Right atrium auricular region (tissue), 2 donors: ENCODE measurements around the gene AMPH. TPM values are rescaled to one million over a fixed set of nuclear protein-coding genes. Genes with fewer than 3 reads are reported as not detected.

Source experiments
- DNase-seq: peaks from one replicate; pipeline ENCODE4 v3.0.0-alpha.2; 2019; ENCODE audit warnings: low spot score
- H3K27ac ChIP-seq, 2 donors: fragments of 200-600 bp; sonication (generic); 1 replicate in 1 of 2; 2 replicates in 1 of 2; pipeline ENCODE4 v1.5.1; 2016 to 2019
- H3K27me3 ChIP-seq, 2 donors: fragments of 200-600 bp; sonication (generic); one replicate each; pipeline versions ENCODE4 v1.5.1 to v1.6.0; 2017 to 2019
- H3K36me3 ChIP-seq: fragments of 200-600 bp; sonication (generic); one replicate; pipeline ENCODE4 v1.5.1; 2016
- H3K4me1 ChIP-seq, 2 donors: fragments of 200-600 bp; sonication (generic); one replicate each; pipeline versions ENCODE4 v1.5.1 to v1.6.0; 2017 to 2019
- H3K4me3 ChIP-seq, 2 donors: fragments of 200-600 bp; sonication (generic); 1 replicate in 1 of 2; 2 replicates in 1 of 2; pipeline ENCODE4 v1.5.1; 2017 to 2019; ENCODE audit warnings: mild to moderate bottlenecking in 1 of 2, moderate library complexity in 1 of 2
- H3K9me3 ChIP-seq, 2 donors: fragments of 200-600 bp; sonication (generic); one replicate each; pipeline ENCODE4 v1.5.1; 2019
- total RNA-seq, 2 donors: library from RNA; depleted of rRNA; stranded (reverse); fragments of >200 nt; gene quantifications; one replicate each; pipeline ENCODE4 v1.1.0, GENCODE V29; 2016
- TF ChIP-seq, protein P1 (sequence below), 2 donors: fragments of 200-600 bp; sonication (generic); IDR thresholded peaks; one replicate each; pipeline ENCODE4 v1.5.1; 2019; ENCODE audit warnings: antibody characterized with exemption in 2 of 2

The AMPH gene
- total RNA-seq, 2 donors from 2014 or later: 5.3 to 9.0 TPM

DNA sequence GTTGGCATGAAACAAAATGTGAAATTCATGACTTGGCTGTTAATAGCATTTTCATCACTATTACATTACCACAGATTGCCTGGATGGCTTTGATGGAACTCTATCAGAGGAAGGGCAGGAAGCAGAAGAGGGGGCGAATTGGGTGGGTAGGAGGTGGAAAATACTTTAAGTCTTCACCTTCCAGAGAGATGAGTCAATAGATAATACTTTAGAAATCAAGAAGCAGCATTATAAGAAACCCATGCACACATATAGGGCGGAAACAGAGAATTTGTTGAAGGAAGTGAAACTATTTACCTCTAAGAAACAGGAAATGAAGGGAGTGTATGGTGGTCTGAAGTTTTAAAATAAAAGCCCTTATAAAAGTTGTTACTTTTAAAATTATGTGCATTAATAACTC lies 205.7 kb downstream of the AMPH start:
- Histone ChIP-seq H3K9me3 (no peaks in the 10 kb centered on the region), H3K27me3 (no peaks in the 10 kb centered on the region), H3K36me3 (no peaks in the 10 kb centered on the region), H3K4me3 (no peak overlapping the region), H3K27ac (no peak overlapping the region), H3K4me1 (peaks cover 0 to 4% of the 10 kb centered on the region in 2 donors)
- TF ChIP-seq, protein P1, sequence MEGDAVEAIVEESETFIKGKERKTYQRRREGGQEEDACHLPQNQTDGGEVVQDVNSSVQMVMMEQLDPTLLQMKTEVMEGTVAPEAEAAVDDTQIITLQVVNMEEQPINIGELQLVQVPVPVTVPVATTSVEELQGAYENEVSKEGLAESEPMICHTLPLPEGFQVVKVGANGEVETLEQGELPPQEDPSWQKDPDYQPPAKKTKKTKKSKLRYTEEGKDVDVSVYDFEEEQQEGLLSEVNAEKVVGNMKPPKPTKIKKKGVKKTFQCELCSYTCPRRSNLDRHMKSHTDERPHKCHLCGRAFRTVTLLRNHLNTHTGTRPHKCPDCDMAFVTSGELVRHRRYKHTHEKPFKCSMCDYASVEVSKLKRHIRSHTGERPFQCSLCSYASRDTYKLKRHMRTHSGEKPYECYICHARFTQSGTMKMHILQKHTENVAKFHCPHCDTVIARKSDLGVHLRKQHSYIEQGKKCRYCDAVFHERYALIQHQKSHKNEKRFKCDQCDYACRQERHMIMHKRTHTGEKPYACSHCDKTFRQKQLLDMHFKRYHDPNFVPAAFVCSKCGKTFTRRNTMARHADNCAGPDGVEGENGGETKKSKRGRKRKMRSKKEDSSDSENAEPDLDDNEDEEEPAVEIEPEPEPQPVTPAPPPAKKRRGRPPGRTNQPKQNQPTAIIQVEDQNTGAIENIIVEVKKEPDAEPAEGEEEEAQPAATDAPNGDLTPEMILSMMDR (IDR thresholded peaks at IDR 0.05): no peak
- DNase-seq: no peak

DNA sequence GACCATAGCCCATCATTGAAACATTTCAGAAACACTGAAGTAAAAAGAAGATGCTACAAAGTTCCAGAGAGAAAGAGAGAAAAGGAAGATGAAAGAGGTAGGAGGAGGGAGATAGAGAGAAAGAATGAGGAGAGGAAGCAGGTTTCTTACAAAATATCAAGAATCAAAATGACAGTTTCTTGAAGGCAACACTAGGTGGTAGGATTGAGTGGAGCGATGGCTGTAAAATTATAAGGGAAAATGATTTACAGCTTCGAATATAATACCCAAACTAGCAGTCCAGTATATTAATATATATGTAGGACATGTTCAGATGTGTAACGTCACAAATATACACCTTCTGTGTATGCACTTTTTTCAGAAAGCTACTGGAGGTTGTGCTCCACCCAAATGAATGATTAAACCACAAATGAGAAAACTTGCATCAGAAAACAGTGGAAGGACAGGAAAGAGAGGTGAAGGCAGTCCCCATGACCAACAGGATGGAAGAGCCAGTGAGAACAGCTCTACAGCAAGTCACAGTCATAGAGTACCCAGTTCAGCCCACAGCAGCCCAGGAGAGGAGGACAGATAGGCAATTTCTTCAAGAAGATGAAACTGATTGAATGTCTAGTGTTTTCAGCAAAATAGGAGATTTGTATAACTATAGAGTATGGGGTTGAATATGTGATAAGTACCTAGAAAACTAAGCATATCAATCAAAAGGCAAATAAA lies 206.3 kb downstream of the AMPH start:
- DNase-seq: no peak
- no peak overlapping the region for H3K4me3 ChIP-seq
- TF ChIP-seq, protein P1 (IDR thresholded peaks at IDR 0.05): no peak

DNA sequence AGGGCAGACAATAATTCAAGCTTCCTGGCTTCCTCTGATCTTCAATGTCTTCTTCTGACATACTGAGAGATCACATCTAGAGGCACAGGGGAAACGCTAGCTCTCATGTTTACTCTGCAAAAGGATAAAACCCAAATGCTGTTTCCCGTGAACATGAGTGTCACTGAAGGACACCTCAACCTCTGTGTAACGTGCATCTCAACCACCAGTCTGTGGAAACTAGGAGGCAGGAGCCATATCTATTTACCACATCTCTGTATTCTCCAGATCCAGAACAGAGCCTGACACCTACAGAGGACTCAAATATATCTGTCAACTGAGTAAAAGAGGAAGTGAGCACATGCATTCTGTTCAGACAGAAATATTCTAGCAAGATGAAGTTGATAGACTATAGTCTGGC lies 217.4 kb downstream of the AMPH start:
- no peak for DNase-seq
- no peak overlapping the region for H3K27ac ChIP-seq
- no peaks in the 10 kb centered on the region for H3K9me3 ChIP-seq
- no peak overlapping the region for H3K4me3 ChIP-seq
- H3K36me3 ChIP-seq: no peaks in the 10 kb centered on the region
- H3K4me1 ChIP-seq: no peaks in the 10 kb centered on the region
- no peaks in the 10 kb centered on the region for H3K27me3 ChIP-seq
- TF ChIP-seq, protein P1 (IDR thresholded peaks at IDR 0.05): no peak

More for the DNA sequence above, 206.3 kb downstream of the AMPH start:
- Histone ChIP-seq H3K4me1 (peaks cover 0 to 4% of the 10 kb centered on the region in 2 donors), H3K36me3 (no peaks in the 10 kb centered on the region), H3K27me3 (no peaks in the 10 kb centered on the region), H3K9me3 (no peaks in the 10 kb centered on the region), H3K27ac (no peak overlapping the region)

DNA sequence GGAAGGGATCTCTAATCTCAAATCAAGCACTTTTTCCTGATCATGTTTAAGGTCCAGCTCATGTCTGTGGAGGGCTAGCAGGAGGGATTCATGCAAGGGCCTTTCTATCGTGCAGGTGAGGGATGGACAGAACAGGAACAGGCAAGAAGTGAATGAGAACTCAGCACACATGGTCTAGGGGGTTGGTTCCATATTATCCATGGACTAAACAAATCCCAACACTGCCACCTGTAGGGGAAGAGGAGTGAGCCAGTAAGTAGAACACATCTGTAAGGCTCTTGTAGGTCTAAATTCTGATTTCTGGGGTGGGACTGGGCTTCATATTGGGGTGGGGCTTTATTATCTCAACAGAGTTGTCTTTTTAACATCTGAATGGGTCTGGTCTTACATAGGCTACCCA lies 219.8 kb downstream of the AMPH start:
- no peak overlapping the region for H3K4me3 ChIP-seq
- no peaks in the 10 kb centered on the region for H3K4me1 ChIP-seq
- TF ChIP-seq, protein P1 (IDR thresholded peaks at IDR 0.05): no peak
- H3K9me3 ChIP-seq: no peaks in the 10 kb centered on the region
- H3K27me3 ChIP-seq: no peaks in the 10 kb centered on the region
- no peaks in the 10 kb centered on the region for H3K36me3 ChIP-seq
- no peak for DNase-seq
- H3K27ac ChIP-seq: no peak overlapping the region

DNA sequence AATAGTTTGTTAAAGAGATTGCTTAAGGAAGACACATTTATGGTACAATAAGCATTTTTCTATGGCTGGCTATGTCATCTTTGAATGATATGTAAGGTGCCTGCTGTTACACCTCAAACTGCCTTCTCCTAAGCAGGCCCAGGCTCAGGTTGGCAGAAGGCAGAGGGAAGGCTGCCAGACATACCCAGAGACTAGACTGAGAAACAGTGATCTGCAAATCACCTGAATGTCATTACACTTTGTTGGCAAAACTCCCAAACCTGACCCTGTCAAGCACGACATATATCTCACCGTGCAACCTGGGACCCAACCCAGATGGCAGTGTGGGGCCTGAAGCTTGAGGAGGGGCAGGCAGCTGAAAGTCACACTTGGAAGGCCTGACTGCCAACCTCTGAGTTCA lies 221.1 kb downstream of the AMPH start:
- Histone ChIP-seq H3K4me1 (no peaks in the 10 kb centered on the region), H3K4me3 (no peak overlapping the region), H3K9me3 (peaks cover 0 to 7% of the 10 kb centered on the region in 2 donors), H3K27ac (no peak overlapping the region), H3K27me3 (no peaks in the 10 kb centered on the region), H3K36me3 (no peaks in the 10 kb centered on the region)
- TF ChIP-seq, protein P1 (IDR thresholded peaks at IDR 0.05): no peak
- DNase-seq: no peak

DNA sequence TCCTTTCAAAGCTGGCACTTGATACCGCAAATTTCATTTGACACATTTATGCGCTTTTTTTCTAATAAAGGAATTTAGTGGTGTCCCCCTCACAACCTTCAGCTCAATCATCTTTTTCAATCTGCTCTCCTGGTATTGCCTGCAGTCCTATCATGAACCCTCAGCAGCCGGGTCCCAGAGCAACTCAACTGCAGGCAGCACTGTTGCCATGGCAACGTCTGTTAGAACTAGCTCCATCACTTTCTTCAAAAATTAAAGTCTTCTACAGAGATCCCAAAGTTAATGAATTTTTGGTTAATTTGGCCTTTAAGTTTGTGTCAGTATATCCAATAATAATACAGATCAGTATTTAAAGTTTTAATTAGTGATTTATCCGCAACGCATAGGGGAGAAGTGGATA lies 221.6 kb downstream of the AMPH start:
- no peak overlapping the region for H3K27ac ChIP-seq
- H3K27me3 ChIP-seq: no peaks in the 10 kb centered on the region
- H3K4me1 ChIP-seq: no peaks in the 10 kb centered on the region
- DNase-seq: no peak
- H3K9me3 ChIP-seq: peaks cover 0 to 12% of the 10 kb centered on the region in 2 donors
- H3K4me3 ChIP-seq: no peak overlapping the region
- H3K36me3 ChIP-seq: no peaks in the 10 kb centered on the region
- TF ChIP-seq, protein P1 (IDR thresholded peaks at IDR 0.05): no peak
